Measurements from ENCODE around the gene FBXO34. TPM values are rescaled to one million over a fixed set of nuclear protein-coding genes. Genes with fewer than 3 reads are reported as not detected.

FBXO34 gene
- total and polyA plus RNA-seq, 9 of the 15 experiments (the other 6 are each of a cell fraction or from before 2014, with no cell fraction given) = 6.3 to 24.9 (median 16.2) TPM

DNA sequence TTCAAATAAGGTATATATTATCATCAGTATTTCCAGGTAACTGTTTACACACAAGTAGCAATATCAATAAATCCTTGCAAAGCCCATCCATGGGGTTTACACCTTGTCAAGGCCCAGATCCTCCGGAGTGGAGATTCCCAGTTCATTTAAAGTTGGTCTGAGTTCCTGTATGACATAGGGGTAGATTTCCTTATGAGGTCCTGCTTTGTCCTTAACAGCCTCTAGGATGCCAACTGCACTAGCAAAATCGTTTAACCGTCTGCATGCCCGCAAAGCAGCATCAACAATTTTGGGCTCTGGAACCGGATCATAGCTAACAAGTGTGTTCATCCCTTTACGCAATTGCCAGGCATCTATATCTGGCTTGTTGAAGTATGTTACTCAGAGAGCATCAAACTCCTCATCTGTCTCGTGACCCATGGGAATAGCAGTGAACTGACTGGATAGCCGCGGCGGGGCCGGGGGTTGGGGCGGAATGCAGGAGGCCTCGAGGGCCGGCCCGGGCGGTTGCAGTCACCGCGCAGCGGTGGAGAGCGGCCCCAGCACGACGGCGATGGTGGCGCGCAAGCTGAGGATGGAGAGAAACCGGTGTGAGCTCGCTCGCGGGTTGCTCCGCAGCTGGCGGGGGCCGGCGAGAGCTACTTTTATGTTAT lies 30.6 kb upstream of the FBXO34 start:
- BruUV-seq (replicated peaks) = no TSS peak
- CTCF ChIA-PET (ENCODE audit: low intra/inter-chr PET ratio) = no interaction called here
- in situ Hi-C loops (cut with MboI) (no loop called here), intact Hi-C loops (cut with micrococcal nuclease) (no loop called here)
- POLR2A ChIA-PET = no interaction called here
- ATAC-seq = no peak
- Histone ChIP-seq H3K27me3 (ENCODE audit: control insufficient read depth in 2 of 2, insufficient read depth in 2 of 2, low read length in 2 of 2) (peaks cover 0 to 3% of the 10 kb centered on the region in 2 experiments; a peak in 1 of 5 replicates), H3K9me3 (replicated peaks; ENCODE audit: control insufficient read depth, insufficient read depth, low read depth, low read length) (no peaks in the 10 kb centered on the region), H3K4me1 (replicated peaks in 1 of 2; ENCODE audit: control insufficient read depth in 2 of 2, insufficient read depth in 2 of 2, low read length in 2 of 2) (peaks cover 0 to 3% of the 10 kb centered on the region in 2 experiments; a peak in 2 of 5 replicates), H2AFZ (ENCODE audit: low read depth, low read length) (no peak overlapping the region), H4K20me1 (replicated peaks; ENCODE audit: control insufficient read depth, insufficient read depth, low read length) (no peaks in the 10 kb centered on the region), H3K27ac (ENCODE audit: extremely low read depth, low read depth, low read length) (no peak overlapping the region), H3K4me2 (ENCODE audit: insufficient read depth, low read length) (no peak overlapping the region), H3K9me1 (ENCODE audit: control insufficient read depth, insufficient read depth, low read length) (no peaks in the 10 kb centered on the region), H3K36me3 (ENCODE audit: control insufficient read depth, insufficient read depth, low read length) (no peaks in the 10 kb centered on the region), H3K9ac (ENCODE audit: insufficient read depth in 1 of 2, low read depth in 2 of 2, low read length in 2 of 2) (no peak overlapping the region), H3K4me3 (no peak overlapping the region), H3K79me2 (ENCODE audit: control insufficient read depth, insufficient read depth, low read length) (no peaks in the 10 kb centered on the region)
- FAIRE-seq = no peak
- TF ChIP-seq XRCC3 (IDR thresholded peaks at IDR 0.05) (no peak), TAF15 (IDR thresholded peaks at IDR 0.05; ENCODE audit: low read depth, low read length) (no peak), TAF7 (tag; IDR thresholded peaks at IDR 0.05) (no peak), RFX7 (CRISPR knock-in tag; IDR thresholded peaks at IDR 0.05) (no peak), ZNF253 (CRISPR knock-in tag; conservative IDR thresholded peaks at IDR 0.05) (no peak), HDAC8 (tag; IDR thresholded peaks at IDR 0.05) (no peak), ZNF75A (CRISPR knock-in tag; IDR thresholded peaks at IDR 0.05) (no peak), PPARD (CRISPR knock-in tag; IDR thresholded peaks at IDR 0.05) (no peak), ZNF239 (CRISPR knock-in tag; IDR thresholded peaks at IDR 0.05) (no peak), PHB (CRISPR knock-in tag; IDR thresholded peaks at IDR 0.05) (no peak), PHB2 (IDR thresholded peaks at IDR 0.05; ENCODE audit: low read depth) (no peak)
- 38% methylated on average over 23 of the region's 33 CpGs for WGBS (ENCODE audit: insufficient coverage, low coverage, missing lambda C conversion rate)
- no peak for DNase-seq (ENCODE audit: extremely low read depth in 1 of 4, low spot score in 3 of 4)
